Pancreas (tissue), 10 donors: Measurements from ENCODE around the gene OPCML. TPM values are rescaled to one million over a fixed set of nuclear protein-coding genes. Genes with fewer than 3 reads are reported as not detected.

ENCODE experiments used
- ATAC-seq, 4 donors: fragments of 200-7000 bp; cut with Tn5 transposase; one replicate each; pipeline versions ENCODE4 v1.8.0 to v1.9.1; 2020; ENCODE audit warnings: mild to moderate bottlenecking in 4 of 4, moderate library complexity in 4 of 4
- DNase-seq, 6 donors: peaks; one replicate each; pipeline ENCODE4 v3.0.0-alpha.2; 2020
- FAIRE-seq: peaks from 2 replicates; lab custom pipeline; 2012; peaks lifted over from hg19 to GRCh38; lab: Jason Lieb, UNC
- H3K27ac ChIP-seq, 4 donors: fragments of 200-600 bp; sonication (generic); 1 replicate in 3 of 4; 2 replicates in 1 of 4; pipeline versions ENCODE4 v1.5.0 to v1.8.0; 2020
- H3K27me3 ChIP-seq, 4 donors: fragments of 200-600 bp; one replicate each; pipeline ENCODE4 v1.8.0; 2021
- H3K36me3 ChIP-seq, 3 donors: fragments of 200-600 bp; sonication (generic) in 1 of 3; one replicate each; pipeline versions ENCODE4 v1.5.0 to v1.8.0; 2020 to 2021
- H3K4me1 ChIP-seq, 3 donors: fragments of 200-600 bp; one replicate each; pipeline ENCODE4 v1.8.0; 2021
- H3K4me3 ChIP-seq, 4 donors: fragments of 200-600 bp; sonication (generic) in 2 of 4; one replicate each; pipeline versions ENCODE4 v1.5.0 to v1.8.0; 2020 to 2021
- H3K9me3 ChIP-seq, 4 donors: fragments of 200-600 bp; one replicate each; pipeline ENCODE4 v1.8.0; 2021
- WGBS, 2 donors: extraction: QIAGEN DNeasy Blood & Tissue Kit; methylation state at CpG; one replicate each; pipeline ENCODE4 v1.1.7; 2013; 5-methylcytosine and 5-hydroxymethylcytosine counted together
- intact Hi-C, 3 donors: fragments of 100-400 bp; cut with DNase I; formaldehyde crosslinking; loops; one replicate each; pipeline versions ENCODE4 v1.11.1 to v1.14.2; 2022
- polyA plus RNA-seq, 2 donors: library from polyadenylated mRNA; stranded (reverse); fragments of 200-250 nt; gene quantifications; one replicate each; pipeline ENCODE4 v1.2.3, GENCODE V29; 2013
- total RNA-seq, 6 donors: library from RNA; stranded (reverse); fragmentation: NEBNext Ultra II Directional in 4 of 6; extraction: Animal tissue kit (Norgen Biotek cat#: 25700) in 4 of 6; gene quantifications; one replicate each; pipeline versions ENCODE4 v1.2.1 to v1.2.4, GENCODE V29; 2021 to 2023
- TF ChIP-seq, protein P1 (sequence below), 4 donors: fragments of 200-600 bp; sonication (generic) in 3 of 4; IDR thresholded peaks; one replicate each; pipeline versions ENCODE4 v1.5.0 to v1.8.0; 2021; ENCODE audit warnings: antibody characterized with exemption in 4 of 4
- donor health status: healthy with polysubstance abuse.
- donor health status: DM: no; HTN: no; CAD: no; lungs with moderate emphysema.
- donor health status: DM: no; HTN: no; CAD: no.
- donor health status: control.
- donor health status: control.
- donor health status: Bipolar disorder and iron deficiency.
- donor health status: DM: yes; HTN: yes; CAD: no.
- donor health status: DM: no; HTN: no; CAD: no.
- donor health status: DM: no; HTN: no; CAD: no.
- donor health status: DM: yes; HTN: yes; CAD: no.

The OPCML gene
- total and polyA plus RNA-seq, 8 donors: 0.05 to 0.31 (median 0.19) TPM

DNA sequence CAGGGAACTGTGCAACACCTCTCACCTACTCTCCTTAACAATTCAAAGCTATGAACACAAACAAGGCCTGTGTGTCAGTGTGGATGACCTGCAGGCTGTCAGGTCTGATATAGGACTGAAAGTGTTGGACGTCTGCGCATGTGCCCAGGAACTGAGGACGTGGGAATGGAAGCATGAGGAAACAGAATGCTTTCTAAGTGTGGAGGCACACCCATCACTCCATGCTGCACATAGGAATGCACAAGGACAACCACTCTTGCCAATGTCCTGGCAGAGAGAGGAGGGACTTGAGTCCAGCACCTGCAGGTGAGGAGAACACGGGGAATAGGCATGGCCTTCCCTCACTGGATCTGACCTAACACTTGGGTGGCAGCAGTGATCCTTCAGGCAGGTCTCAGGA is 874.3 kb downstream of the OPCML start:
- no peaks in the 10 kb centered on the region for H3K4me1 ChIP-seq
- H3K4me3 ChIP-seq: no peak overlapping the region
- intact Hi-C loops: no loop called here
- no peaks in the 10 kb centered on the region for H3K36me3 ChIP-seq
- 42 to 53% methylated on average over 4 of the region's 4 CpGs for WGBS, 2 donors
- no peaks in the 10 kb centered on the region for H3K27me3 ChIP-seq
- no peak for ATAC-seq
- TF ChIP-seq, protein P1, sequence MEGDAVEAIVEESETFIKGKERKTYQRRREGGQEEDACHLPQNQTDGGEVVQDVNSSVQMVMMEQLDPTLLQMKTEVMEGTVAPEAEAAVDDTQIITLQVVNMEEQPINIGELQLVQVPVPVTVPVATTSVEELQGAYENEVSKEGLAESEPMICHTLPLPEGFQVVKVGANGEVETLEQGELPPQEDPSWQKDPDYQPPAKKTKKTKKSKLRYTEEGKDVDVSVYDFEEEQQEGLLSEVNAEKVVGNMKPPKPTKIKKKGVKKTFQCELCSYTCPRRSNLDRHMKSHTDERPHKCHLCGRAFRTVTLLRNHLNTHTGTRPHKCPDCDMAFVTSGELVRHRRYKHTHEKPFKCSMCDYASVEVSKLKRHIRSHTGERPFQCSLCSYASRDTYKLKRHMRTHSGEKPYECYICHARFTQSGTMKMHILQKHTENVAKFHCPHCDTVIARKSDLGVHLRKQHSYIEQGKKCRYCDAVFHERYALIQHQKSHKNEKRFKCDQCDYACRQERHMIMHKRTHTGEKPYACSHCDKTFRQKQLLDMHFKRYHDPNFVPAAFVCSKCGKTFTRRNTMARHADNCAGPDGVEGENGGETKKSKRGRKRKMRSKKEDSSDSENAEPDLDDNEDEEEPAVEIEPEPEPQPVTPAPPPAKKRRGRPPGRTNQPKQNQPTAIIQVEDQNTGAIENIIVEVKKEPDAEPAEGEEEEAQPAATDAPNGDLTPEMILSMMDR (IDR thresholded peaks at IDR 0.05): no peak
- FAIRE-seq: no peak
- DNase-seq: no peak
- H3K9me3 ChIP-seq: no peaks in the 10 kb centered on the region
- H3K27ac ChIP-seq: no peak overlapping the region

DNA sequence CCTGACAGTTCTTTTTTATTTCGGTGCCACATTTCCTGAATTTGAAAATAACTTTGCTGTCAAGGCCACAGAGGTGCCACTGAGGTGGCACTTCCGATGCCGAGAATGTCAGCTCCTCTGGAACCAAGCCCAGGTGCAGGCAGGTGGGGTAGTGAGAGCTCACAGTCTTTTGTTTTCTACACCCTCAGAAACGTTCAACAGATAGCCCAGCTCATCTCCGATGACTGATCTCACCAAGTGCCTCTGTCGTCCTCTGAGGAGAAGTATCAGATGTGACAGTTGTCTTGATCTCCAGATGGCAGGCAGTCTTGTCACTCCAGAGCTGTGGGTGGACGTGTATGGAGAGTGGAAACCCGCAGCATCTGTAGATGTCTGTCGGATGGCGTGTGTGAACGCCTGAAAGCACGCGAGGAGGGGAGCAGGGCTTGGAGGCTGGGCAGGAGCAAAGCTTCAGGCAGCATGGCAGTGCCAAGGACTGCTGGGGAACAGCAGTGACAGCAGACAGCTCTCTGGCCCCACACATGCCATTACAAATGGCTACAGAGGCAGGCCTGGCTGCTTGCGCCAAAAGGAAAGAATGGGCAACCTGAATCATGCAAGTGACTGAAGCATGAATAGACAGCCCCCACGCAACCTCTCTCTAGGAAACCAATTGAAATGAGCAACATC is 877.0 kb downstream of the OPCML start:
- no peaks in the 10 kb centered on the region for H3K9me3 ChIP-seq
- TF ChIP-seq, protein P1 (IDR thresholded peaks at IDR 0.05): no peak
- no peak overlapping the region for H3K4me3 ChIP-seq
- WGBS, 2 donors: 68 to 79% methylated on average over 15 of the region's 15 CpGs
- no peak overlapping the region for H3K27ac ChIP-seq
- H3K36me3 ChIP-seq: no peaks in the 10 kb centered on the region
- ATAC-seq (no peak), FAIRE-seq (no peak), DNase-seq (no peak)
- no peaks in the 10 kb centered on the region for H3K27me3 ChIP-seq
- intact Hi-C loops: no loop called here
- no peaks in the 10 kb centered on the region for H3K4me1 ChIP-seq

DNA sequence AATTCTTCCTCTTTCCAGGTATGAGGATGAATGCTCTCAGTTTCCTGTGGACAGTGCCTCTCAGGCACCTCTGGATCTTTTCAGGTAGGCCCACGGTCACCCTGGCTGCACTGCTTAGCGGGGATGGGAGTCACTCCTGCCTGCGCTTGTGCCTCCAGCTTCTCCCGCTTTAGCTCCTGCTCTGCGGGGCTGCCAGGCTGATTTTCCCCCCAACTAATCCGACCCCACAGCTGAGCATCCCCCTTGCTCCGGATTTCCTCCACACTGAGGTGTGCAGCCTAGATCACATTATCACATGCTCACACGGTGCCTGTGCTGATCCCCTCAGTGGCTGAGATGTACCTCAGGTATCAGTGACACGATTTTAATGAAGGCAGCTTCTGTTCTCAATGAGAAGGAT is 879.1 kb downstream of the OPCML start:
- TF ChIP-seq, protein P1 (IDR thresholded peaks at IDR 0.05): no peak
- 73 to 78% methylated on average over 9 of the region's 9 CpGs for WGBS, 2 donors
- intact Hi-C loops: no loop called here
- Histone ChIP-seq H3K36me3 (no peaks in the 10 kb centered on the region), H3K27me3 (no peaks in the 10 kb centered on the region), H3K4me1 (no peaks in the 10 kb centered on the region), H3K4me3 (no peak overlapping the region), H3K27ac (no peak overlapping the region), H3K9me3 (no peaks in the 10 kb centered on the region)
- ATAC-seq (no peak), FAIRE-seq (no peak), DNase-seq (no peak)

DNA sequence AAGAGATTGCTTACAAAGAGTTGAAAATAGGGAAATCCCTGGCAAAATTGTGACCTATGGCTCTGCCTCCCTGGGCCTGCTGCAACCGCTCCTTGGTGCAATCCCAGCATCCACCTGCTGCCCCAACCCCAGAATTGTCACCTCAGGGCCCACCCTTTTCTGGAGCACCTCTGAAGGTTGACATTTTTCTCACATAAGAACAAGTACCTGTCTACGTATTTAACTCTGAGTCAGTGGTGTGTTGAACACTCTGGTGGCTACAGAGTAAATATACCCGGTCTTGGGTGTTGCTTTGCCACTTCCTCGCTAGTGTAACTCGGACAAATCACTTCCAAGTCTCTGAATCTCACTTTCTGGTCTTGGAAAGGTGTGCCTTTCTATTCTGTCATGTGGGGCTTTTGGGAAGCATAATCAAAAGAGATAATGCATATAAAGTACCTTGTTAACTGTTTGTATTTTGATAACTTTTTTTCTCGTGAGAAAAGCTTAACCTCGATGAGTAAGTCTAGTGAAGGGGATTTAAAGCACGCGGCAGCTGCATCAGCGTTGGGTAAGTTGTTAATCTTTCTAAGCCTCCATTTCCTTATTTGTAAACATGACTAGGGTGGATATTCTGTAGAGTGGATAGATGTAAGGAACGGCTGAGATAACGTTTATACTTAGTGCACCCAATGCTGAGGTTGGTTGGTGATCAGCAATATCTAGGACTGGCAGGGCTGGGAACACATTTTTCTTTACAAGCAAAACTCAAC is 881.2 kb downstream of the OPCML start:
- Histone ChIP-seq H3K4me3 (no peak overlapping the region), H3K4me1 (no peaks in the 10 kb centered on the region), H3K9me3 (no peaks in the 10 kb centered on the region), H3K27me3 (no peaks in the 10 kb centered on the region), H3K27ac (no peak overlapping the region), H3K36me3 (no peaks in the 10 kb centered on the region)
- ATAC-seq (no peak), DNase-seq (no peak), FAIRE-seq (no peak)
- intact Hi-C loops: no loop called here
- TF ChIP-seq, protein P1 (IDR thresholded peaks at IDR 0.05): no peak
- WGBS, 2 donors: 72 to 83% methylated on average over 12 of the region's 12 CpGs

DNA sequence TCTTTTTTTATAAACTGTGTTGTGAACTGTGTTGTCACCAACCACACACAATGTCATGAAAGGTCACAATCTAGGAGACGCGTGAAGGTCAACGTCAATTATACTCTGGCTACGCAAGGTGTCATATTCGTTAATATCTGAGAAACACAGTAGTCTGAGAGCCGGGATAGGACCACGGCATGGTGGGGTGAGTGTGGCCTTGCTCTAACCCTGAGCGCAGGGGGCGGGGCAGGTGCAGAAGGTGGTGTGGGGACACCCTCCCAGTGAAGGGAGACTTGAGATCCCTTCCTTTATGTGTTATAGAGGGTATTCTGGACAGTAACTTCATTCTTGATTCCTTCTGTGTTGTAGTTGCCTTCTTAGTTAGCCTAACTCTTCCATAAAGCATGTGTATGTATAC is 883.0 kb downstream of the OPCML start:
- WGBS, 2 donors: 82 to 92% methylated on average over 9 of the region's 9 CpGs
- no peaks in the 10 kb centered on the region for H3K4me1 ChIP-seq

More for the DNA sequence above, 883.0 kb downstream of the OPCML start:
- FAIRE-seq (no peak), ATAC-seq (no peak), DNase-seq (no peak)
- H3K4me3 ChIP-seq: no peak overlapping the region
- TF ChIP-seq, protein P1 (IDR thresholded peaks at IDR 0.05): no peak
- H3K27ac ChIP-seq: no peak overlapping the region
- H3K9me3 ChIP-seq: no peaks in the 10 kb centered on the region
- intact Hi-C loops: no loop called here
- no peaks in the 10 kb centered on the region for H3K36me3 ChIP-seq
- H3K27me3 ChIP-seq: no peaks in the 10 kb centered on the region
